HepG2 (cell line): ENCODE data around the gene ARL3. TPM values are rescaled to one million over a fixed set of nuclear protein-coding genes. Genes with fewer than 3 reads are reported as not detected.

Experiments used
- CSRNP2 ChIP-seq: sonication (generic); formaldehyde crosslinking; conservative IDR thresholded peaks from 2 replicates; pipeline ENCODE4 v1.8.0; 2022; ENCODE audit warnings: low read depth, missing genetic modification reagents
- ISL2 ChIP-seq: sonication (generic); formaldehyde crosslinking; IDR thresholded peaks from 2 replicates; pipeline ENCODE4 v1.5.0; 2020; ENCODE audit warnings: missing genetic modification reagents
- NFKBIZ ChIP-seq: IDR thresholded peaks from 2 replicates; pipeline ENCODE4 v1.6.1; 2018; ENCODE audit warnings: missing genetic modification reagents, missing compliant biosample characterization
- PRDM15 ChIP-seq: sonication (generic); formaldehyde crosslinking; IDR thresholded peaks from 2 replicates; pipeline ENCODE4 v1.4.0; 2020; ENCODE audit warnings: missing genetic modification reagents
- SMARCE1 ChIP-seq: fragments of 450-650 bp; IDR thresholded peaks from 2 replicates; pipeline ENCODE4 v1.6.1; 2017; ENCODE audit warnings: borderline replicate concordance
- TAF15 ChIP-seq: fragments of 200-400 bp; formaldehyde crosslinking; IDR thresholded peaks from one replicate; pipeline ENCODE4 v1.6.1; 2018; ENCODE audit warnings: mild to moderate bottlenecking, low read depth, low read length; ENCODE audit not compliant: poor library complexity, severe bottlenecking
- TCF7L2 ChIP-seq: IDR thresholded peaks from 2 replicates; pipeline ENCODE4 v1.6.1; 2011; ENCODE audit warnings: mild to moderate bottlenecking, low read depth, low read length, moderate library complexity
- TP53 ChIP-seq: sonication (generic); formaldehyde crosslinking; conservative IDR thresholded peaks from 2 replicates; pipeline ENCODE4 v1.4.0; 2020; ENCODE audit warnings: missing genetic modification reagents
- ZIK1 ChIP-seq: sonication (generic); formaldehyde crosslinking; IDR thresholded peaks from 2 replicates; pipeline ENCODE4 v1.5.0; 2020; ENCODE audit warnings: mild to moderate bottlenecking, low read depth, missing genetic modification reagents, borderline replicate concordance
- ZNF180 ChIP-seq: sonication (generic); formaldehyde crosslinking; IDR thresholded peaks from 2 replicates; pipeline ENCODE4 v1.4.0; 2020; ENCODE audit warnings: low read depth, missing genetic modification reagents, borderline replicate concordance
- ZNF232 ChIP-seq: sonication (generic); formaldehyde crosslinking; IDR thresholded peaks from 2 replicates; pipeline ENCODE4 v1.4.0; 2020; ENCODE audit warnings: missing genetic modification reagents, borderline replicate concordance
- ZNF256 ChIP-seq: sonication (generic); formaldehyde crosslinking; conservative IDR thresholded peaks from 2 replicates; pipeline ENCODE4 v1.4.0; 2020; ENCODE audit warnings: missing genetic modification reagents
- ZNF350 ChIP-seq: sonication (generic); formaldehyde crosslinking; IDR thresholded peaks from 2 replicates; pipeline ENCODE4 v1.4.0; 2020; ENCODE audit warnings: mild to moderate bottlenecking, low read depth, missing genetic modification reagents, borderline replicate concordance
- polyA plus RNA-seq, 8 experiments: library from polyadenylated mRNA; depleted of rRNA in 3 of 8; stranded (reverse) in 7 of 8; unstranded in 1 of 8; fragments of >200 nt; fragmentation: Illumina TruSeq in 4 of 8; extraction: Trizol in 4 of 8; gene quantifications; 2 replicates each; pipeline versions ENCODE4 v1.2.1 to v1.2.3, GENCODE V29; 2011 to 2016; ENCODE audit warnings: low read depth in 4 of 8, missing spikeins in 1 of 8, mixed read lengths in 1 of 8; ENCODE audit not compliant: insufficient read depth in 1 of 8
- total RNA-seq, 5 experiments: library from RNA; depleted of rRNA; stranded (reverse); fragments of >200 nt; fragmentation: Illumina TruSeq; extraction: Trizol; gene quantifications; 2 replicates each; pipeline ENCODE4 v1.2.3, GENCODE V29; 2016; ENCODE audit warnings: low read depth in 1 of 5
- TF ChIP-seq, protein P1 (sequence below): IDR thresholded peaks from 2 replicates; pipeline ENCODE4 v1.6.1; 2012; ENCODE audit warnings: inconsistent platforms
- TF ChIP-seq, protein P2 (sequence below): sonication (generic); formaldehyde crosslinking; IDR thresholded peaks from 2 replicates; pipeline ENCODE4 v1.5.0; 2020; ENCODE audit warnings: mild to moderate bottlenecking, missing genetic modification reagents, borderline replicate concordance

Gene ARL3
- total and polyA plus RNA-seq, 2 of the 13 experiments (the other 11 are each of a cell fraction or from before 2014, with no cell fraction given): 5.2 to 6.6 TPM

DNA sequence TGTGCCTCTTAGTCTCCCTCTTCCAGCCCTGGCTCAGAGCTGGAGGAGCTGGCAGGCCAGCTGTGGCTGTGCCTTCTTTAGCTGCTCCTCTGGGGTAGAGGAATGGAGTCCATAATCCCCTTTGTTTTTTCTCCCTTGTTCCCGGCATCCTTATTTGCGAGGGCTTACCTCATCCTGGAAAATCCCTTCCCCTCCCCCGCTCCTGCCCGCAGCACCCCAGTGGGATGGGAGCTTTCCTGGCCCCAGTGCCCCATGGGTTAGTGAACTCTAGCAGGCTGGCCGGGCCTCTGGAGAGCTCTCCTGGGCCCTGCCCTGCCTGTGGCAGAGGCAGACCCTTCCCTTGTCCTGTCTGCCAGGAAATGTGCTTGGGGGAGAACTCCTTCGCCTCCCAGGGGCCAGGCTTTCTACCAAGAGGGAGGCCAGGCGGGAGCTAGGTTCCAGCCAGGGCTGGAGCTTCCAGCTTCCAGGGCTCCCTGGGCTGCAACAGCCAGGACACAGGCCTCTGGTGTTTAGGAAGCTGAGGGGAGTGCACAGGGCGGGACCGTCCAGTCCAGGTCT, 86.4 kb downstream of the ARL3 start (continued):
- TF ChIP-seq ZNF232 (CRISPR knock-in tag): no peak
- no peak for TF ChIP-seq TP53 (CRISPR knock-in tag)
- no peak for TF ChIP-seq ISL2
- TF ChIP-seq ZNF256: no peak
- TF ChIP-seq ZNF350 (CRISPR knock-in tag): no peak
- TF ChIP-seq NFKBIZ: no peak
- no peak for TF ChIP-seq TAF15
- no peak for TF ChIP-seq ZNF180 (CRISPR knock-in tag)
- no peak for TF ChIP-seq CSRNP2 (CRISPR knock-in tag)
- TF ChIP-seq ZIK1 (CRISPR knock-in tag): no peak
- TF ChIP-seq TCF7L2: no peak
- TF ChIP-seq SMARCE1: no peak
- TF ChIP-seq, protein P1, sequence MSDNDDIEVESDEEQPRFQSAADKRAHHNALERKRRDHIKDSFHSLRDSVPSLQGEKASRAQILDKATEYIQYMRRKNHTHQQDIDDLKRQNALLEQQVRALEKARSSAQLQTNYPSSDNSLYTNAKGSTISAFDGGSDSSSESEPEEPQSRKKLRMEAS: no peak
- TF ChIP-seq, protein P2, sequence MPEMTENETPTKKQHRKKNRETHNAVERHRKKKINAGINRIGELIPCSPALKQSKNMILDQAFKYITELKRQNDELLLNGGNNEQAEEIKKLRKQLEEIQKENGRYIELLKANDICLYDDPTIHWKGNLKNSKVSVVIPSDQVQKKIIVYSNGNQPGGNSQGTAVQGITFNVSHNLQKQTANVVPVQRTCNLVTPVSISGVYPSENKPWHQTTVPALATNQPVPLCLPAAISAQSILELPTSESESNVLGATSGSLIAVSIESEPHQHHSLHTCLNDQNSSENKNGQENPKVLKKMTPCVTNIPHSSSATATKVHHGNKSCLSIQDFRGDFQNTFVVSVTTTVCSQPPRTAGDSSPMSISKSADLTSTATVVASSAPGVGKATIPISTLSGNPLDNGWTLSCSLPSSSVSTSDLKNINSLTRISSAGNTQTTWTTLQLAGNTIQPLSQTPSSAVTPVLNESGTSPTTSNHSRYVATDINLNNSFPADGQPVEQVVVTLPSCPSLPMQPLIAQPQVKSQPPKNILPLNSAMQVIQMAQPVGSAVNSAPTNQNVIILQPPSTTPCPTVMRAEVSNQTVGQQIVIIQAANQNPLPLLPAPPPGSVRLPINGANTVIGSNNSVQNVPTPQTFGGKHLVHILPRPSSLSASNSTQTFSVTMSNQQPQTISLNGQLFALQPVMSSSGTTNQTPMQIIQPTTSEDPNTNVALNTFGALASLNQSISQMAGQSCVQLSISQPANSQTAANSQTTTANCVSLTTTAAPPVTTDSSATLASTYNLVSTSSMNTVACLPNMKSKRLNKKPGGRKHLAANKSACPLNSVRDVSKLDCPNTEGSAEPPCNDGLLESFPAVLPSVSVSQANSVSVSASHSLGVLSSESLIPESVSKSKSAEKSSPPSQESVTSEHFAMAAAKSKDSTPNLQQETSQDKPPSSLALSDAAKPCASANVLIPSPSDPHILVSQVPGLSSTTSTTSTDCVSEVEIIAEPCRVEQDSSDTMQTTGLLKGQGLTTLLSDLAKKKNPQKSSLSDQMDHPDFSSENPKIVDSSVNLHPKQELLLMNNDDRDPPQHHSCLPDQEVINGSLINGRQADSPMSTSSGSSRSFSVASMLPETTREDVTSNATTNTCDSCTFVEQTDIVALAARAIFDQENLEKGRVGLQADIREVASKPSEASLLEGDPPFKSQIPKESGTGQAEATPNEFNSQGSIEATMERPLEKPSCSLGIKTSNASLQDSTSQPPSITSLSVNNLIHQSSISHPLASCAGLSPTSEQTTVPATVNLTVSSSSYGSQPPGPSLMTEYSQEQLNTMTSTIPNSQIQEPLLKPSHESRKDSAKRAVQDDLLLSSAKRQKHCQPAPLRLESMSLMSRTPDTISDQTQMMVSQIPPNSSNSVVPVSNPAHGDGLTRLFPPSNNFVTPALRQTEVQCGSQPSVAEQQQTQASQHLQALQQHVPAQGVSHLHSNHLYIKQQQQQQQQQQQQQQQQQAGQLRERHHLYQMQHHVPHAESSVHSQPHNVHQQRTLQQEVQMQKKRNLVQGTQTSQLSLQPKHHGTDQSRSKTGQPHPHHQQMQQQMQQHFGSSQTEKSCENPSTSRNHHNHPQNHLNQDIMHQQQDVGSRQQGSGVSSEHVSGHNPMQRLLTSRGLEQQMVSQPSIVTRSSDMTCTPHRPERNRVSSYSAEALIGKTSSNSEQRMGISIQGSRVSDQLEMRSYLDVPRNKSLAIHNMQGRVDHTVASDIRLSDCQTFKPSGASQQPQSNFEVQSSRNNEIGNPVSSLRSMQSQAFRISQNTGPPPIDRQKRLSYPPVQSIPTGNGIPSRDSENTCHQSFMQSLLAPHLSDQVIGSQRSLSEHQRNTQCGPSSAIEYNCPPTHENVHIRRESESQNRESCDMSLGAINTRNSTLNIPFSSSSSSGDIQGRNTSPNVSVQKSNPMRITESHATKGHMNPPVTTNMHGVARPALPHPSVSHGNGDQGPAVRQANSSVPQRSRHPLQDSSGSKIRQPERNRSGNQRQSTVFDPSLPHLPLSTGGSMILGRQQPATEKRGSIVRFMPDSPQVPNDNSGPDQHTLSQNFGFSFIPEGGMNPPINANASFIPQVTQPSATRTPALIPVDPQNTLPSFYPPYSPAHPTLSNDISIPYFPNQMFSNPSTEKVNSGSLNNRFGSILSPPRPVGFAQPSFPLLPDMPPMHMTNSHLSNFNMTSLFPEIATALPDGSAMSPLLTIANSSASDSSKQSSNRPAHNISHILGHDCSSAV (CRISPR knock-in tag): no peak
- TF ChIP-seq PRDM15: no peak
